Renal cortical epithelial cell (primary cell): Measurements from ENCODE around the gene DDX31. TPM values are rescaled to one million over a fixed set of nuclear protein-coding genes. Genes with fewer than 3 reads are reported as not detected.

Source experiments
- DNase-seq: peaks from one replicate; pipeline ENCODE4 v3.0.0-alpha.2; 2011; ENCODE audit warnings: low read depth
- total RNA-seq: library from RNA; depleted of rRNA; stranded (reverse); fragments of >200 nt; gene quantifications from 2 replicates; pipeline ENCODE4 v1.2.3, GENCODE V29; 2014

DDX31 gene
- total RNA-seq, 1 donor from 2014 or later = 23.3 TPM

- DNase-seq = peak; percentile 33
Measured at GRCh38 chr9:132673355-132673754, 3.6 kb upstream of the DDX31 start.

GRCh38 chr9:132672413-132672690, 2.6 kb upstream of the DDX31 start:
- DNase-seq = peak; percentile 34

GRCh38 chr9:132671620-132672412, 2.0 kb upstream of the DDX31 start:
- peak; percentile 15 for DNase-seq

- DNase-seq = no peak
Measured at GRCh38 chr9:132670457-132671391, 941 bp upstream of the DDX31 start, which contains the start of gene GTF3C4. GTF3C4 (plus strand) TSS chr9:132670464; CDS start chr9:132670599, 135 bp downstream.

- peak; percentile 38 for DNase-seq
Measured at GRCh38 chr9:132669319-132669697, 475 bp downstream of the DDX31 start.

GRCh38 chr9:132663851-132664250, 5.9 kb downstream of the DDX31 start:
- DNase-seq = no peak

GRCh38 chr9:132663117-132663516, 6.7 kb downstream of the DDX31 start:
- DNase-seq = no peak

- DNase-seq = peak; percentile 23
Measured at GRCh38 chr9:132662152-132662945, 7.4 kb downstream of the DDX31 start.

GRCh38 chr9:132656299-132656698, 13.5 kb downstream of the DDX31 start:
- DNase-seq = no peak

- peak; percentile 44 for DNase-seq
Measured at GRCh38 chr9:132651259-132651658, 18.5 kb downstream of the DDX31 start.

GRCh38 chr9:132648685-132649084, 21.1 kb downstream of the DDX31 start:
- DNase-seq = no peak

- DNase-seq = no peak
Measured at GRCh38 chr9:132648283-132648682, 21.5 kb downstream of the DDX31 start.

- no peak for DNase-seq
Measured at GRCh38 chr9:132647806-132648205, 22.0 kb downstream of the DDX31 start.

GRCh38 chr9:132647355-132647754, 22.4 kb downstream of the DDX31 start:
- peak; percentile 93 for DNase-seq

- no peak for DNase-seq
Measured at GRCh38 chr9:132646726-132647125, 23.1 kb downstream of the DDX31 start.

GRCh38 chr9:132645711-132646110, 24.1 kb downstream of the DDX31 start:
- no peak for DNase-seq

GRCh38 chr9:132645306-132645705, 24.5 kb downstream of the DDX31 start:
- no peak for DNase-seq

- no peak for DNase-seq
Measured at GRCh38 chr9:132644251-132644650, 25.5 kb downstream of the DDX31 start.

GRCh38 chr9:132641216-132641615, 28.6 kb downstream of the DDX31 start:
- no peak for DNase-seq

- DNase-seq = no peak
Measured at GRCh38 chr9:132639322-132639721, 30.5 kb downstream of the DDX31 start.

- DNase-seq = no peak
Measured at GRCh38 chr9:132638240-132638639, 31.5 kb downstream of the DDX31 start.

GRCh38 chr9:132637801-132638200, 32.0 kb downstream of the DDX31 start:
- no peak for DNase-seq
